DMS79 (cell line): ENCODE data around the gene PARD3B.

ENCODE experiments used
- DNase-seq: peaks from one replicate; lab custom pipeline; 2025; lab: John Stamatoyannopoulos, UW

The PARD3B gene

GRCh38 chr2:204896146-204896545 lies 350.9 kb downstream of the PARD3B start:
- no peak for DNase-seq

- no peak for DNase-seq
These were observed 352.3 kb downstream of the PARD3B start for GRCh38 chr2:204897561-204897960.

- DNase-seq: no peak
These were observed 353.8 kb downstream of the PARD3B start for GRCh38 chr2:204898928-204899640.

GRCh38 chr2:204899983-204900382 lies 354.7 kb downstream of the PARD3B start:
- DNase-seq: no peak

- no peak for DNase-seq
These were observed 355.2 kb downstream of the PARD3B start for GRCh38 chr2:204900487-204900886.

GRCh38 chr2:204900910-204901309 lies 355.6 kb downstream of the PARD3B start:
- no peak for DNase-seq

- DNase-seq: no peak
These were observed 356.3 kb downstream of the PARD3B start for GRCh38 chr2:204901591-204901990.

- DNase-seq: no peak
These were observed 364.5 kb downstream of the PARD3B start for GRCh38 chr2:204909791-204910190.

- DNase-seq: no peak
These were observed 368.0 kb downstream of the PARD3B start for GRCh38 chr2:204913312-204913711.

- DNase-seq: no peak
These were observed 368.7 kb downstream of the PARD3B start for GRCh38 chr2:204913854-204914464.

GRCh38 chr2:204914708-204915107 lies 369.4 kb downstream of the PARD3B start:
- DNase-seq: no peak

GRCh38 chr2:204917089-204917701 lies 371.9 kb downstream of the PARD3B start:
- no peak for DNase-seq

GRCh38 chr2:204920776-204921175 lies 375.5 kb downstream of the PARD3B start:
- no peak for DNase-seq

GRCh38 chr2:204923957-204924356 lies 378.7 kb downstream of the PARD3B start:
- DNase-seq: no peak

GRCh38 chr2:204931562-204931961 lies 386.3 kb downstream of the PARD3B start:
- no peak for DNase-seq

GRCh38 chr2:204933735-204934374 lies 388.6 kb downstream of the PARD3B start:
- no peak for DNase-seq

- no peak for DNase-seq
These were observed 399.7 kb downstream of the PARD3B start for GRCh38 chr2:204944927-204945326.

- DNase-seq: no peak
These were observed 400.1 kb downstream of the PARD3B start for GRCh38 chr2:204945376-204945775.

GRCh38 chr2:204946892-204947291 lies 401.6 kb downstream of the PARD3B start:
- no peak for DNase-seq

GRCh38 chr2:204947405-204947804 lies 402.1 kb downstream of the PARD3B start:
- no peak for DNase-seq

GRCh38 chr2:204948024-204948763 lies 402.9 kb downstream of the PARD3B start:
- no peak for DNase-seq

- no peak for DNase-seq
These were observed 403.5 kb downstream of the PARD3B start for GRCh38 chr2:204948822-204949221.
